ENCODE data around the gene MADD.

The MADD gene

GRCh38 chr11:47360341-47360740 is 90.4 kb downstream of the MADD start:
- no peak for DNase-seq

- no peak for DNase-seq
Measured at GRCh38 chr11:47361419-47361818, 91.5 kb downstream of the MADD start.

GRCh38 chr11:47366020-47366490 is 96.1 kb downstream of the MADD start:
- no peak for DNase-seq

- DNase-seq: no peak
Measured at GRCh38 chr11:47369676-47370075, 99.7 kb downstream of the MADD start.

- DNase-seq: no peak
Measured at GRCh38 chr11:47372422-47372821, 102.5 kb downstream of the MADD start.

GRCh38 chr11:47373876-47374719 is 104.2 kb downstream of the MADD start:
- peak; percentile 86 for DNase-seq

- DNase-seq: no peak
Measured at GRCh38 chr11:47374720-47375019, 104.7 kb downstream of the MADD start.

- no peak for DNase-seq
Measured at GRCh38 chr11:47375020-47375419, 105.1 kb downstream of the MADD start.

GRCh38 chr11:47375546-47376085 is 105.7 kb downstream of the MADD start:
- no peak for DNase-seq

GRCh38 chr11:47376107-47376524 is 106.2 kb downstream of the MADD start:
- DNase-seq: no peak

- no peak for DNase-seq
Measured at GRCh38 chr11:47376525-47377371, 106.8 kb downstream of the MADD start.

- no peak for DNase-seq
Measured at GRCh38 chr11:47377571-47378009, 107.7 kb downstream of the MADD start.

GRCh38 chr11:47378010-47378835 is 108.3 kb downstream of the MADD start, which contains the start of gene SPI1:
SPI1 (minus strand) TSS chr11:47378547; CDS start chr11:47378353, 194 bp downstream.
- peak; percentile 70 for DNase-seq

- no peak for DNase-seq
Measured at GRCh38 chr11:47378836-47379170, 108.9 kb downstream of the MADD start.

GRCh38 chr11:47379317-47379716 is 109.4 kb downstream of the MADD start:
- DNase-seq: no peak

Data from femur (tissue), 1 donor.